GM23338 (cell line): ENCODE measurements around the gene RSRC1. TPM values are rescaled to one million over a fixed set of nuclear protein-coding genes. Genes with fewer than 3 reads are reported as not detected.

Experiments used
- ATAC-seq: fragments of 200-7000 bp; cut with Tn5 transposase; 3 replicates; pipeline ENCODE4 v1.9.1; 2020
- DNase-seq: peaks from one replicate; pipeline ENCODE4 v3.0.0-alpha.2; 2015; ENCODE audit warnings: low spot score
- H2AFZ ChIP-seq: fragments of 200-600 bp; sonication (generic); 2 replicates; pipeline ENCODE4 v1.8.0; 2016; ENCODE audit warnings: antibody characterized with exemption, mild to moderate bottlenecking, moderate library complexity
- H3F3A ChIP-seq: fragments of 200-600 bp; sonication (generic); replicated peaks from 2 replicates; pipeline ENCODE4 v1.8.0; 2017; ENCODE audit warnings: antibody characterized with exemption, mixed run types, low read depth
- H3K27ac ChIP-seq: fragments of 200-600 bp; sonication (generic); 2 replicates; pipeline ENCODE4 v1.6.1; 2016; ENCODE audit warnings: low read depth
- H3K27me3 ChIP-seq: fragments of 200-600 bp; sonication (generic); 2 replicates; pipeline ENCODE4 v1.8.0; 2016; ENCODE audit warnings: mild to moderate bottlenecking, mixed run types, moderate library complexity; ENCODE audit not compliant: insufficient read depth
- H3K36me3 ChIP-seq: fragments of 200-600 bp; sonication (generic); 2 replicates; pipeline ENCODE4 v1.8.0; 2016; ENCODE audit warnings: mild to moderate bottlenecking; ENCODE audit not compliant: insufficient read depth
- H3K4me1 ChIP-seq: fragments of 200-600 bp; sonication (generic); 2 replicates; pipeline ENCODE4 v1.8.0; 2016; ENCODE audit warnings: mild to moderate bottlenecking, moderate library complexity; ENCODE audit not compliant: insufficient read depth
- H3K4me2 ChIP-seq: fragments of 200-600 bp; sonication (generic); 2 replicates; pipeline ENCODE4 v1.7.1; 2017; ENCODE audit warnings: mixed run types
- H3K4me3 ChIP-seq: fragments of 200-600 bp; sonication (generic); 2 replicates; pipeline ENCODE4 v1.6.1; 2016; ENCODE audit warnings: mixed run types
- H3K79me2 ChIP-seq: fragments of 200-600 bp; sonication (generic); replicated peaks from 2 replicates; pipeline ENCODE4 v1.8.0; 2017; ENCODE audit warnings: mild to moderate bottlenecking; ENCODE audit not compliant: insufficient read depth
- H3K9me2 ChIP-seq: fragments of 200-600 bp; sonication (generic); 2 replicates; pipeline ENCODE4 v1.8.0; 2017; ENCODE audit not compliant: insufficient read depth
- H4K20me1 ChIP-seq: fragments of 200-600 bp; sonication (generic); replicated peaks from 2 replicates; pipeline ENCODE4 v1.8.0; 2017; ENCODE audit warnings: mild to moderate bottlenecking; ENCODE audit not compliant: insufficient read depth
- H3K27ac Mint-ChIP-seq: 2 replicates; pipeline ENCODE4 v1.8.0; 2020; ENCODE audit warnings: inconsistent platforms, mild to moderate bottlenecking, moderate library complexity, mixed read lengths
- H3K27me3 Mint-ChIP-seq: 3 replicates; pipeline ENCODE4 v1.8.0; 2022; ENCODE audit warnings: low read depth, mild to moderate bottlenecking, moderate library complexity, mixed read lengths, inconsistent platforms; ENCODE audit not compliant: insufficient read depth, poor library complexity
- H3K36me3 Mint-ChIP-seq: 3 replicates; pipeline ENCODE4 v1.8.0; 2021; ENCODE audit warnings: low read depth, mild to moderate bottlenecking, inconsistent platforms, moderate library complexity, mixed read lengths
- H3K4me1 Mint-ChIP-seq: 3 replicates; pipeline ENCODE4 v1.8.0; 2020; ENCODE audit warnings: mild to moderate bottlenecking, inconsistent platforms, mixed read lengths
- H3K4me3 Mint-ChIP-seq: 3 replicates; pipeline ENCODE4 v1.8.0; 2021; ENCODE audit warnings: moderate library complexity, mild to moderate bottlenecking, inconsistent platforms, mixed read lengths
- H3K9me3 Mint-ChIP-seq: 3 replicates; pipeline ENCODE4 v1.8.0; 2020; ENCODE audit warnings: moderate library complexity, mild to moderate bottlenecking, inconsistent platforms, mixed read lengths
- CREB1 ChIP-seq: fragments of 250-450 bp; sonication (Bioruptor Pico); IDR thresholded peaks from 2 replicates; pipeline ENCODE4 v1.5.0; 2020; ENCODE audit warnings: low read depth, mild to moderate bottlenecking, moderate library complexity
- EZH2 ChIP-seq: fragments of 200-600 bp; sonication (generic); IDR thresholded peaks from one replicate; pipeline ENCODE4 v1.8.0; 2017; ENCODE audit warnings: antibody characterized with exemption, mild to moderate bottlenecking, low read depth; ENCODE audit not compliant: unreplicated experiment
- EZH2phosphoT487 ChIP-seq: fragments of 200-600 bp; sonication (generic); IDR thresholded peaks from one replicate; pipeline ENCODE4 v1.8.1; 2018; ENCODE audit warnings: antibody characterized with exemption; ENCODE audit not compliant: unreplicated experiment
- JUNB ChIP-seq: IDR thresholded peaks from one replicate; pipeline ENCODE4 v1.6.1; 2016; ENCODE audit warnings: antibody characterized with exemption; ENCODE audit not compliant: unreplicated experiment
- NANOG ChIP-seq: IDR thresholded peaks from 2 replicates; pipeline ENCODE4 v1.6.1; 2016; ENCODE audit warnings: antibody characterized with exemption, borderline replicate concordance
- POLR2AphosphoS5 ChIP-seq: IDR thresholded peaks from 2 replicates; pipeline ENCODE4 v1.6.1; 2016; ENCODE audit warnings: antibody characterized with exemption, low read depth
- STAT1 ChIP-seq: IDR thresholded peaks from one replicate; pipeline ENCODE4 v1.6.1; 2016; ENCODE audit warnings: antibody characterized with exemption; ENCODE audit not compliant: unreplicated experiment
- ZNF114 ChIP-seq: fragments of 250-450 bp; sonication (Bioruptor Pico); IDR thresholded peaks from 2 replicates; pipeline ENCODE4 v1.5.0; 2020; ENCODE audit warnings: mild to moderate bottlenecking, moderate library complexity
- polyA plus RNA-seq: library from polyadenylated mRNA; unstranded; fragments of >200 nt; fragmentation: Nextera tagmentation; extraction: Ambion mirVana; gene quantifications from 2 replicates; pipeline ENCODE4 v1.2.1, GENCODE V29; 2016
- total RNA-seq: library from RNA; depleted of rRNA; stranded (reverse); fragments of >200 nt; shearing (Covaris generic); gene quantifications from 2 replicates; pipeline ENCODE4 v1.2.3, GENCODE V29; 2014
- TF ChIP-seq, protein P1 (sequence below), 2 experiments: fragments of 200-600 bp in 1 of 2; sonication (generic) in 1 of 2; conservative IDR thresholded peaks; 2 replicates each; pipeline versions ENCODE4 v1.5.1 to v1.6.1; 2016 to 2017; ENCODE audit warnings: antibody characterized with exemption in 2 of 2, low read depth in 2 of 2, mild to moderate bottlenecking in 2 of 2, moderate library complexity in 1 of 2
- TF ChIP-seq, protein P2 (sequence below): IDR thresholded peaks from 2 replicates; pipeline ENCODE4 v1.6.1; 2016; ENCODE audit warnings: antibody characterized with exemption
- TF ChIP-seq, protein P3 (sequence below): IDR thresholded peaks from one replicate; pipeline ENCODE4 v1.6.1; 2018; ENCODE audit warnings: antibody characterized with exemption; ENCODE audit not compliant: unreplicated experiment

Gene RSRC1
- total and polyA plus RNA-seq, 2 experiments from 2014 or later: 32.5 to 76.8 TPM

DNA sequence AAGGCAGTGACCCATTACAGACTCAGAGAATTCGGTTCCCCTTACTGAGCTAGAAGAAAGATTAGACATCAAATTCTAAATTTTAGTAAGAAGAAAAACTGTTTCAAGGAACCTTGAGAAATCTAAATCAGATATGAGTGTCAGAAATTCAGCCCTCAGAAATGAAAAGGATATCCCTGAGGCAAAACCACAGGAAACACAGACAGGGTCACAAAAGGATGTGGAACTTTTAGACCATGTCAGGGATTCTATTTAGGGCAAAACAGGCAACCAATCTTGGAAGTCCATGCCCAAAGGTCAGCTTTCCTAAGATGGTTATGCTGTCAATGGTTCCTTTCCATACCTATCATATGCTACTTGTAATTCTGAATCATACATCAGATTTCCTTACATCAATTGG is 35.3 kb upstream of the RSRC1 start (continued):
- TF ChIP-seq, protein P1, sequence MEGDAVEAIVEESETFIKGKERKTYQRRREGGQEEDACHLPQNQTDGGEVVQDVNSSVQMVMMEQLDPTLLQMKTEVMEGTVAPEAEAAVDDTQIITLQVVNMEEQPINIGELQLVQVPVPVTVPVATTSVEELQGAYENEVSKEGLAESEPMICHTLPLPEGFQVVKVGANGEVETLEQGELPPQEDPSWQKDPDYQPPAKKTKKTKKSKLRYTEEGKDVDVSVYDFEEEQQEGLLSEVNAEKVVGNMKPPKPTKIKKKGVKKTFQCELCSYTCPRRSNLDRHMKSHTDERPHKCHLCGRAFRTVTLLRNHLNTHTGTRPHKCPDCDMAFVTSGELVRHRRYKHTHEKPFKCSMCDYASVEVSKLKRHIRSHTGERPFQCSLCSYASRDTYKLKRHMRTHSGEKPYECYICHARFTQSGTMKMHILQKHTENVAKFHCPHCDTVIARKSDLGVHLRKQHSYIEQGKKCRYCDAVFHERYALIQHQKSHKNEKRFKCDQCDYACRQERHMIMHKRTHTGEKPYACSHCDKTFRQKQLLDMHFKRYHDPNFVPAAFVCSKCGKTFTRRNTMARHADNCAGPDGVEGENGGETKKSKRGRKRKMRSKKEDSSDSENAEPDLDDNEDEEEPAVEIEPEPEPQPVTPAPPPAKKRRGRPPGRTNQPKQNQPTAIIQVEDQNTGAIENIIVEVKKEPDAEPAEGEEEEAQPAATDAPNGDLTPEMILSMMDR (conservative IDR thresholded peaks at IDR 0.05; ENCODE audit: low read depth in 2 of 2): no peak
- TF ChIP-seq NANOG (no peak), EZH2 (no peak), JUNB (no peak), EZH2phosphoT487 (no peak)

DNA sequence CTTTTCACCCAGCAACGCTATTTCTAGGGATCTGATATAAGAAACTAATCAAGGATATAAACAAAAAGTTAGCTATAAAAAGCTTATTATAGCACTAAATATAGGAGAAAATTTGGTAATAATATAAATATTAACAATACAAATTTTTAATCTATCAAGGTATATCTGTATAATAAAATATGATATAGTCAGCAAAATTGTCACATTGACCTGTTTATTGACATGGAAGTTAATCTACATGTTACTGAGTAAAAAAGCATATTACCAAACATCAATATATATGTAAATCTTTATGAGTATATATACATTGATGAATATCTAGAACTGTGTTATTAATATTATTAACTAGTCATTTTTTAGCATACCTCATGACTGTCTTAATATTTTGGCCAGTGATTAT is 30.3 kb upstream of the RSRC1 start:
- H3K4me1 ChIP-seq: no peaks in the 10 kb centered on the region
- Mint-ChIP-seq H3K36me3 (no peaks in the 10 kb centered on the region), H3K27me3 (no peaks in the 10 kb centered on the region), H3K27ac (no peak overlapping the region), H3K4me3 (no peak overlapping the region), H3K4me1 (no peaks in the 10 kb centered on the region), H3K9me3 (no peaks in the 10 kb centered on the region)
- no peak overlapping the region for H3K4me2 ChIP-seq
- no peak overlapping the region for H3K4me3 ChIP-seq
- ATAC-seq (no peak), DNase-seq (no peak)
- H3K36me3 ChIP-seq: no peaks in the 10 kb centered on the region
- no peak overlapping the region for H2AFZ ChIP-seq
- H3F3A ChIP-seq: no peaks in the 10 kb centered on the region
- no peaks in the 10 kb centered on the region for H3K79me2 ChIP-seq
- no peaks in the 10 kb centered on the region for H3K27me3 ChIP-seq
- H3K9me2 ChIP-seq: no peaks in the 10 kb centered on the region
- H4K20me1 ChIP-seq: no peaks in the 10 kb centered on the region
- TF ChIP-seq ZNF114 (CRISPR knock-in tag): no peak
- no peak for TF ChIP-seq EZH2phosphoT487
- no peak for TF ChIP-seq CREB1 (CRISPR knock-in tag)
- TF ChIP-seq EZH2: no peak
- TF ChIP-seq, protein P2, sequence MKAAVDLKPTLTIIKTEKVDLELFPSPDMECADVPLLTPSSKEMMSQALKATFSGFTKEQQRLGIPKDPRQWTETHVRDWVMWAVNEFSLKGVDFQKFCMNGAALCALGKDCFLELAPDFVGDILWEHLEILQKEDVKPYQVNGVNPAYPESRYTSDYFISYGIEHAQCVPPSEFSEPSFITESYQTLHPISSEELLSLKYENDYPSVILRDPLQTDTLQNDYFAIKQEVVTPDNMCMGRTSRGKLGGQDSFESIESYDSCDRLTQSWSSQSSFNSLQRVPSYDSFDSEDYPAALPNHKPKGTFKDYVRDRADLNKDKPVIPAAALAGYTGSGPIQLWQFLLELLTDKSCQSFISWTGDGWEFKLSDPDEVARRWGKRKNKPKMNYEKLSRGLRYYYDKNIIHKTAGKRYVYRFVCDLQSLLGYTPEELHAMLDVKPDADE: no peak
- no peak for TF ChIP-seq JUNB
- TF ChIP-seq POLR2AphosphoS5: no peak
- TF ChIP-seq, protein P3, sequence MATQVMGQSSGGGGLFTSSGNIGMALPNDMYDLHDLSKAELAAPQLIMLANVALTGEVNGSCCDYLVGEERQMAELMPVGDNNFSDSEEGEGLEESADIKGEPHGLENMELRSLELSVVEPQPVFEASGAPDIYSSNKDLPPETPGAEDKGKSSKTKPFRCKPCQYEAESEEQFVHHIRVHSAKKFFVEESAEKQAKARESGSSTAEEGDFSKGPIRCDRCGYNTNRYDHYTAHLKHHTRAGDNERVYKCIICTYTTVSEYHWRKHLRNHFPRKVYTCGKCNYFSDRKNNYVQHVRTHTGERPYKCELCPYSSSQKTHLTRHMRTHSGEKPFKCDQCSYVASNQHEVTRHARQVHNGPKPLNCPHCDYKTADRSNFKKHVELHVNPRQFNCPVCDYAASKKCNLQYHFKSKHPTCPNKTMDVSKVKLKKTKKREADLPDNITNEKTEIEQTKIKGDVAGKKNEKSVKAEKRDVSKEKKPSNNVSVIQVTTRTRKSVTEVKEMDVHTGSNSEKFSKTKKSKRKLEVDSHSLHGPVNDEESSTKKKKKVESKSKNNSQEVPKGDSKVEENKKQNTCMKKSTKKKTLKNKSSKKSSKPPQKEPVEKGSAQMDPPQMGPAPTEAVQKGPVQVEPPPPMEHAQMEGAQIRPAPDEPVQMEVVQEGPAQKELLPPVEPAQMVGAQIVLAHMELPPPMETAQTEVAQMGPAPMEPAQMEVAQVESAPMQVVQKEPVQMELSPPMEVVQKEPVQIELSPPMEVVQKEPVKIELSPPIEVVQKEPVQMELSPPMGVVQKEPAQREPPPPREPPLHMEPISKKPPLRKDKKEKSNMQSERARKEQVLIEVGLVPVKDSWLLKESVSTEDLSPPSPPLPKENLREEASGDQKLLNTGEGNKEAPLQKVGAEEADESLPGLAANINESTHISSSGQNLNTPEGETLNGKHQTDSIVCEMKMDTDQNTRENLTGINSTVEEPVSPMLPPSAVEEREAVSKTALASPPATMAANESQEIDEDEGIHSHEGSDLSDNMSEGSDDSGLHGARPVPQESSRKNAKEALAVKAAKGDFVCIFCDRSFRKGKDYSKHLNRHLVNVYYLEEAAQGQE: no peak
- TF ChIP-seq, protein P1 (conservative IDR thresholded peaks at IDR 0.05; ENCODE audit: low read depth in 2 of 2): no peak
- no peak for TF ChIP-seq STAT1
- no peak overlapping the region for H3K27ac ChIP-seq
